Testis (tissue), 2 donors: ENCODE measurements around the gene TNFRSF11A.

Source experiments
- POLR2A ChIP-seq: fragments of 450-650 bp; IDR thresholded peaks from one replicate; pipeline ENCODE4 v1.6.1; 2017; ENCODE audit warnings: antibody characterized with exemption, mild to moderate bottlenecking, moderate library complexity
- TF ChIP-seq, protein P1 (sequence below), 3 experiments: fragments of 450-650 bp in 2 of 3; fragments of 200-600 bp in 1 of 3; sonication (generic) in 1 of 3; IDR thresholded peaks; one replicate each; pipeline ENCODE4 v1.5.1; 2016 to 2019; ENCODE audit warnings: antibody characterized with exemption in 3 of 3, mild to moderate bottlenecking in 2 of 3, moderate library complexity in 1 of 3

GRCh38 chr18:62435435-62436031 is 110.4 kb downstream of the TNFRSF11A start:
- no peak for TF ChIP-seq POLR2A
- TF ChIP-seq, protein P1, sequence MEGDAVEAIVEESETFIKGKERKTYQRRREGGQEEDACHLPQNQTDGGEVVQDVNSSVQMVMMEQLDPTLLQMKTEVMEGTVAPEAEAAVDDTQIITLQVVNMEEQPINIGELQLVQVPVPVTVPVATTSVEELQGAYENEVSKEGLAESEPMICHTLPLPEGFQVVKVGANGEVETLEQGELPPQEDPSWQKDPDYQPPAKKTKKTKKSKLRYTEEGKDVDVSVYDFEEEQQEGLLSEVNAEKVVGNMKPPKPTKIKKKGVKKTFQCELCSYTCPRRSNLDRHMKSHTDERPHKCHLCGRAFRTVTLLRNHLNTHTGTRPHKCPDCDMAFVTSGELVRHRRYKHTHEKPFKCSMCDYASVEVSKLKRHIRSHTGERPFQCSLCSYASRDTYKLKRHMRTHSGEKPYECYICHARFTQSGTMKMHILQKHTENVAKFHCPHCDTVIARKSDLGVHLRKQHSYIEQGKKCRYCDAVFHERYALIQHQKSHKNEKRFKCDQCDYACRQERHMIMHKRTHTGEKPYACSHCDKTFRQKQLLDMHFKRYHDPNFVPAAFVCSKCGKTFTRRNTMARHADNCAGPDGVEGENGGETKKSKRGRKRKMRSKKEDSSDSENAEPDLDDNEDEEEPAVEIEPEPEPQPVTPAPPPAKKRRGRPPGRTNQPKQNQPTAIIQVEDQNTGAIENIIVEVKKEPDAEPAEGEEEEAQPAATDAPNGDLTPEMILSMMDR (IDR thresholded peaks at IDR 0.05): no peak
